Mucosa of descending colon (tissue), 3 donors: Measurements from ENCODE around the gene SUPT20HL1. TPM values are rescaled to one million over a fixed set of nuclear protein-coding genes. Genes with fewer than 3 reads are reported as not detected.

Experiments
- ATAC-seq: fragments of 200-7000 bp; cut with Tn5 transposase; one replicate; pipeline ENCODE4 v1.9.1; 2020; ENCODE audit warnings: mild to moderate bottlenecking, moderate library complexity
- DNase-seq, 3 donors: peaks; one replicate each; pipeline ENCODE4 v3.0.0-alpha.2; 2020
- H3K36me3 ChIP-seq: fragments of 200-600 bp; one replicate; pipeline ENCODE4 v1.8.0; 2021; ENCODE audit warnings: low read depth, mild to moderate bottlenecking
- H3K4me1 ChIP-seq: fragments of 200-600 bp; one replicate; pipeline ENCODE4 v1.8.0; 2021; ENCODE audit warnings: low read depth, mild to moderate bottlenecking
- H3K4me3 ChIP-seq: fragments of 200-600 bp; one replicate; pipeline ENCODE4 v1.8.0; 2021; ENCODE audit warnings: mild to moderate bottlenecking
- H3K9me3 ChIP-seq: fragments of 200-600 bp; one replicate; pipeline ENCODE4 v1.8.0; 2021; ENCODE audit warnings: mild to moderate bottlenecking
- intact Hi-C, 2 donors: fragments of 100-400 bp; cut with DNase I in 1 of 2; cut with micrococcal nuclease in 1 of 2; formaldehyde crosslinking; loops; one replicate each; pipeline versions ENCODE4 v1.11.0 to v1.11.1; 2022; cut with DNase I, micrococcal nuclease
- total RNA-seq, 3 donors: library from RNA; stranded (reverse); fragmentation: NEBNext Ultra II Directional in 2 of 3; extraction: Animal tissue kit (Norgen Biotek cat#: 25700) in 2 of 3; gene quantifications; one replicate each; pipeline versions ENCODE4 v1.2.1 to v1.2.4, GENCODE V29; 2021 to 2023
- TF ChIP-seq, protein P1 (sequence below): fragments of 200-600 bp; IDR thresholded peaks from one replicate; pipeline ENCODE4 v1.8.0; 2022; ENCODE audit warnings: antibody characterized with exemption, mild to moderate bottlenecking
- donor health status: DM: no; HTN: no; CAD: no; lungs with moderate emphysema.
- donor health status: DM: no; HTN: no; CAD: no.
- donor health status: DM: no; HTN: yes; CAD: no.

SUPT20HL1 gene
- total RNA-seq, 3 donors from 2014 or later, result 0.35 TPM; not detected in 2

DNA sequence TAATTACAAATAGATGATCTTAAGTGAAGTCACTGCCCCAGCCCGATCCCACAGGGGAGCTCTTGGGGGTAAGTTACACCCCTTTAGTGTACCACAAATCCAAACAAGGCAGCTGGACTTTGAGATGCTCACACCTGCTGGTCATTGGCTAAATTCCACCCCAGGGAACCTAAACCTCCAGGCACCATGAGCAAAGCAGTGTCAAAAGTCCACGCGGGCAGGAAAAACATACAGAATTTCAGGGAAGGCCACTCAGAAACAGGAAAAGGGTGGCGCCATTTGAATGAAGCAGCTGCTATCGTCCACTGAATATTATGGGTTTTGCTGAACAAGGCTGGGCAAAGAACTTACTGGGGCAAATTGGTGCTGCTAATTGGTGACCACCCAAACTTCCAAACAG, 30.9 kb downstream of the SUPT20HL1 start:
- H3K9me3 ChIP-seq, result no peaks in the 10 kb centered on the region
- H3K4me3 ChIP-seq, result no peak overlapping the region
- DNase-seq (no peak), ATAC-seq (no peak)
- H3K36me3 ChIP-seq, result no peaks in the 10 kb centered on the region
- intact Hi-C loops, result loop anchor here in 1 of 2 donors (10.0 kb wide), 1 partner anchor 103 kb away; no protein-coding TSS in a partner anchor
- TF ChIP-seq, protein P1, sequence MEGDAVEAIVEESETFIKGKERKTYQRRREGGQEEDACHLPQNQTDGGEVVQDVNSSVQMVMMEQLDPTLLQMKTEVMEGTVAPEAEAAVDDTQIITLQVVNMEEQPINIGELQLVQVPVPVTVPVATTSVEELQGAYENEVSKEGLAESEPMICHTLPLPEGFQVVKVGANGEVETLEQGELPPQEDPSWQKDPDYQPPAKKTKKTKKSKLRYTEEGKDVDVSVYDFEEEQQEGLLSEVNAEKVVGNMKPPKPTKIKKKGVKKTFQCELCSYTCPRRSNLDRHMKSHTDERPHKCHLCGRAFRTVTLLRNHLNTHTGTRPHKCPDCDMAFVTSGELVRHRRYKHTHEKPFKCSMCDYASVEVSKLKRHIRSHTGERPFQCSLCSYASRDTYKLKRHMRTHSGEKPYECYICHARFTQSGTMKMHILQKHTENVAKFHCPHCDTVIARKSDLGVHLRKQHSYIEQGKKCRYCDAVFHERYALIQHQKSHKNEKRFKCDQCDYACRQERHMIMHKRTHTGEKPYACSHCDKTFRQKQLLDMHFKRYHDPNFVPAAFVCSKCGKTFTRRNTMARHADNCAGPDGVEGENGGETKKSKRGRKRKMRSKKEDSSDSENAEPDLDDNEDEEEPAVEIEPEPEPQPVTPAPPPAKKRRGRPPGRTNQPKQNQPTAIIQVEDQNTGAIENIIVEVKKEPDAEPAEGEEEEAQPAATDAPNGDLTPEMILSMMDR, result no peak
- no peaks in the 10 kb centered on the region for H3K4me1 ChIP-seq

DNA sequence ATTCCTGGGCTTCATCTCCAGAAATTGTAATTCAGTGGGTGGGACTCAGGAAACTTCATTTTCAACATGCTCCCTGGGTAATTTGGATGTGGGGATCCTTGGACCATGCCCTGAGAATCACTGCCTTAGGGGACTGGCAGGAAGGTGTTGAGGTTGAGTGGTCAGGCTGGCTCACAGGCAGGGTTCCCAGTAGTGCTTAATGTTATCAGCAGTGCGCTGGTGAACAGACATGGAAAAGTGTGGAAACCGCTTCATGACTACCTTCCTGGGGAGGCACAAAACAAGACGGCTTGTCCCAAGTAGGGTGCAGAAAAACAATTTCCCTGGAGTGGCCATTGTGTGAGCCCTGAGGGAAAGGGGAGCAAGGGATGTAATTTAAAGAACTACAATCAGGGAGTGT, 31.4 kb downstream of the SUPT20HL1 start:
- H3K4me1 ChIP-seq, result no peaks in the 10 kb centered on the region
- intact Hi-C loops, result loop anchor here in 1 of 2 donors (10.0 kb wide), 1 partner anchor 103 kb away; no protein-coding TSS in a partner anchor
- no peaks in the 10 kb centered on the region for H3K36me3 ChIP-seq
- ATAC-seq (no peak), DNase-seq (no peak)
- TF ChIP-seq, protein P1, result no peak
- H3K9me3 ChIP-seq, result no peaks in the 10 kb centered on the region
- H3K4me3 ChIP-seq, result no peak overlapping the region

DNA sequence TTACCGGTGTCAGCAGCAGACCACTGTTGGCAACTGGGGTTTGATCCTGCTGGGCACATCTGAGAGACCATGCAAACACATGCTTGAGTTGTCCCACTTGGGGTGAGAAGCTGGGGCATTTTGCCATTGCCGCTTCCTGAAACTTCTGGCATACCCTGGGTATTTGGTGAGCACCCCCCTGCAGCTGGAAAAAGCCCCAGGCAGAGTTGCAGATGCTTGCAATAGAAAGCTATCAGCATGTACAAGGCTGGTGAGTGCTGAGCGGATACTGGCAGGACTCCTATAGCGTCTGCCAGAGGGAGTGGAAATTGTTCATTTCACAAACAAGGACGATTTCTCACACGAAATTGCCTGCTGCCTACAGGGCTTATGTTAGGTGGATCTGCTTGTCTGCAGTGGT, 32.3 kb downstream of the SUPT20HL1 start:
- H3K36me3 ChIP-seq, result no peaks in the 10 kb centered on the region
- intact Hi-C loops, result loop anchor here in 1 of 2 donors (10.0 kb wide), 1 partner anchor 102 kb away; no protein-coding TSS in a partner anchor

DNA sequence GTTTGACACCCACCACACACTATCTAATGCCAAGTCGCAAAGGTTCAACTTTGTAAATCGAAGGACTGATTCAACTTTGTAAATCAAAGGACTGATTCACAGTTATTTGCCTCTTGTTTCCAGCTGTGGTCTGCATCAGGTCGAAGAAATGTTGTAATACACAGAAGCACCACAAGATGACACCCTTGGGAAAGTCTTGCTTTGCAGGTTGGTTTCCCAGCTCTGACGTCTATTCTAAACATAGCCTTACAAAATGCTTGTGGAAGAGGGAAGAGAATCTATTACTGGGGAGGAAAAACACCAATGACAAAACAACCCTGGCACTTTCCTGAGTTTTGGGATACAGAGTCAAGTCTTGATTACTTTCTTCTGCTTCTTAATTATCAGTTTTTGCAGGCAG, 35.3 kb downstream of the SUPT20HL1 start:
- DNase-seq (peak in 1 of 3 donors; percentile 75), ATAC-seq (peak; percentile 90)
- no peaks in the 10 kb centered on the region for H3K36me3 ChIP-seq
- no peak overlapping the region for H3K4me3 ChIP-seq
- intact Hi-C loops, result loop anchor here (5.0 to 10.0 kb wide), 2 partner anchors 99 to 102 kb away; no protein-coding TSS in a partner anchor
- TF ChIP-seq, protein P1, result peak; percentile 20
- H3K9me3 ChIP-seq, result no peaks in the 10 kb centered on the region
- H3K4me1 ChIP-seq, result no peaks in the 10 kb centered on the region

More for the DNA sequence above, 32.3 kb downstream of the SUPT20HL1 start:
- TF ChIP-seq, protein P1, result no peak
- no peak overlapping the region for H3K4me3 ChIP-seq
- H3K4me1 ChIP-seq, result no peaks in the 10 kb centered on the region
- DNase-seq (no peak), ATAC-seq (no peak)
- H3K9me3 ChIP-seq, result no peaks in the 10 kb centered on the region

DNA sequence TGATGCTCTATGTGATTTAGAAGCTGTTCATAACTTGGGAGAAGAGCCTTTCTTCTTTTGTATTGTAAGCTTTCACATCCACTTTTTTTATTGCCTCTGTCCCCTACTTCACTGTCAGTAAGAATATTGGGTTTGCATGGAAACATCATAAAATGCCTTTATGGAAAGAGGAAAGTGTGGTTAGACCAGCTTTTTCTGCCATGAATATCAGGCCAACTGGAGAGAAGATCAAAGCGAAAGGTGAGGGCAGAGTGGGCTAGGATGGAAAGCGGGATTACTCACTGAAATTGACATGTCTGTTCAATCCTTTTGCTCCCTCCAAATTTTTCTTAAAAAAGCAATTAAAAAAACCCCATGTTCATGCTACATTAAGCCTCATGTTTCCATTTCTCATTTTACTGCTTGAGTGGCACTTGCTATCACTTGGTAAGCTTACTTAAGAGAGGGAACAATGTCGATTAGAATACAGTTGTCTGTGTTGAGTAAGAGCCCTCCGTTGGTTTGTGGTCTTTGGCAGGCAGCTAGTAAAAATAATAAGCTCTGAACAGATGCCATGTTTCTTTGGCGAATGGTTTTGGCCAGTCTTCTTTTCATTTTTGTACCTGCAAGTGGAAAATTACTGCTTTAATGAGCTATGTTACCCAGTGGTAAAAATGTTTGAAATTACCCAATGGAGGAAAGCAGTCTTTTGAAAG, 35.9 kb downstream of the SUPT20HL1 start:
- intact Hi-C loops, result loop anchor here (5.0 to 10.0 kb wide), 2 partner anchors 98 to 101 kb away; no protein-coding TSS in a partner anchor
- ATAC-seq, result no peak
- Histone ChIP-seq H3K4me1 (no peaks in the 10 kb centered on the region), H3K4me3 (no peak overlapping the region), H3K9me3 (no peaks in the 10 kb centered on the region), H3K36me3 (no peaks in the 10 kb centered on the region)
- TF ChIP-seq, protein P1, result no peak
- DNase-seq, result no peak
